Lower leg skin (tissue), 3 donors: Measurements from ENCODE around the gene SLC9A9.

Source experiments
- POLR2A ChIP-seq, 2 donors: fragments of 450-650 bp; IDR thresholded peaks; one replicate each; pipeline ENCODE4 v1.6.1; 2016 to 2017; ENCODE audit warnings: antibody characterized with exemption in 2 of 2, mild to moderate bottlenecking in 1 of 2, moderate library complexity in 1 of 2
- TF ChIP-seq, protein P1 (sequence below), 3 donors: fragments of 450-650 bp; IDR thresholded peaks; one replicate each; pipeline ENCODE4 v1.5.1; 2016; ENCODE audit warnings: antibody characterized with exemption in 3 of 3, mild to moderate bottlenecking in 3 of 3, moderate library complexity in 2 of 3

DNA sequence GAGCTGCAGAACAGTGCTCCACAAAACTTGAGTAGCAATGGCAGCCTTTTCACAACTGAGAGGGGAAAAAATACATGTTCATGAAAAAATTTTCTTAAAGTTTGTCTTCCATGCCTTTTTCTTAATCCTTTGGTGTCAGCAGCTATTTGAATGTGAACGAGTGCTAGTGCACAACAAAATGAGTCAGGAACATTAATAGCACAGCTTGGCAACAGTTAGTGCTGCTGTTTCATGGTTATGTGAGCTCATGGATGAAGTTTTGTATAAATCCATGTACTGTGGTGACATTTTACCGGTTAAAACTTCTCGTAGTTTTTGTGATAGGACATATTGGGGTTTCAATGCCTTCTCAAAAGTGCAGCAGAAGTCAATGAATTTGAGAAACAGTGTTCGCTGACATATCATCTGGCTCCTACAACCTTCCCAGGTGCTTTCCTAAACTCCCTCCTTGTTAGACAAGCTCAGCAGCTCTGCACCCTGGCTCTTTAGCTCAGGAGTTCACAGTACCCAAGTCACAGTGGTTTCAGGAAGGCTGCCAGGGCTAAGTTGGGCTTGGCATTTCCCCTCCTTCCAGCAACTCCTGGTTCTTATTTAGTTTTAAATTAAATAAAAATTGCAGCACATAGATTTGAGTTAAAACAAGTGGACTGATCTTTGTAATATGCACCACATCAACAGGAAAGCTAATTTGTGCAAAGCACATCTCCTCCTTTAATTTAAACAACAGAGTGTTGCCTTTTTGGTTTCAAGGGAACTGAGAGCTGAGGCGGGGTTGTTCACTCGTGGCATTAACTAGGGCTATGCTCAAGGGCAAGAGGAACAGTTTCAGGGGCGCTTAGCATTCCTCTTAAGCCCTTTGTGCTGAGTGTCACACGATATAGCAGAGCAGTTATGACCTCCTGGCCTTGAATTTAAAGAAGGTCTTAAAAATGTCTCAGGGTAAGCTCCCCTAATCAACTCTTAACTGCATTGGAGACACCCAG lies 365.9 kb downstream of the SLC9A9 start:
- TF ChIP-seq POLR2A (IDR thresholded peaks at IDR 0.05) = no peak
- TF ChIP-seq, protein P1, sequence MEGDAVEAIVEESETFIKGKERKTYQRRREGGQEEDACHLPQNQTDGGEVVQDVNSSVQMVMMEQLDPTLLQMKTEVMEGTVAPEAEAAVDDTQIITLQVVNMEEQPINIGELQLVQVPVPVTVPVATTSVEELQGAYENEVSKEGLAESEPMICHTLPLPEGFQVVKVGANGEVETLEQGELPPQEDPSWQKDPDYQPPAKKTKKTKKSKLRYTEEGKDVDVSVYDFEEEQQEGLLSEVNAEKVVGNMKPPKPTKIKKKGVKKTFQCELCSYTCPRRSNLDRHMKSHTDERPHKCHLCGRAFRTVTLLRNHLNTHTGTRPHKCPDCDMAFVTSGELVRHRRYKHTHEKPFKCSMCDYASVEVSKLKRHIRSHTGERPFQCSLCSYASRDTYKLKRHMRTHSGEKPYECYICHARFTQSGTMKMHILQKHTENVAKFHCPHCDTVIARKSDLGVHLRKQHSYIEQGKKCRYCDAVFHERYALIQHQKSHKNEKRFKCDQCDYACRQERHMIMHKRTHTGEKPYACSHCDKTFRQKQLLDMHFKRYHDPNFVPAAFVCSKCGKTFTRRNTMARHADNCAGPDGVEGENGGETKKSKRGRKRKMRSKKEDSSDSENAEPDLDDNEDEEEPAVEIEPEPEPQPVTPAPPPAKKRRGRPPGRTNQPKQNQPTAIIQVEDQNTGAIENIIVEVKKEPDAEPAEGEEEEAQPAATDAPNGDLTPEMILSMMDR (IDR thresholded peaks at IDR 0.05) = no peak
